ENCODE results near the gene DGLUCY.
"Not testable (repeated sequence)": the region's sequence is repeated elsewhere in the genome, so short reads cannot be mapped to it uniquely, and the experiment has no call there.

GRCh38 chr14:91097657-91098056 lies 16.2 kb upstream of the DGLUCY start:
- not testable (repeated sequence) for TF ChIP-seq YY1 (IDR thresholded peaks at IDR 0.05; ENCODE audit: insufficient read depth, insufficient read length); SUZ12 (IDR thresholded peaks at IDR 0.05; ENCODE audit: extremely low read depth, insufficient read depth, insufficient read length); ZNF274 (IDR thresholded peaks at IDR 0.05; ENCODE audit: low read depth, low read length)

Measured in NT2/D1 (cell line).